HK-2 (cell line): ENCODE data around the gene FGFR3.
"Not testable (repeated sequence)": the region's sequence is repeated elsewhere in the genome, so short reads cannot be mapped to it uniquely, and the experiment has no call there.

Experiments
- DNase-seq: peaks from one replicate; pipeline ENCODE4 v3.0.0-alpha.2; 2018; ENCODE audit not compliant: unreplicated experiment

FGFR3 gene

GRCh38 chr4:1815997-1816860 lies 23.1 kb downstream of the FGFR3 start:
- no peak for DNase-seq

DNA sequence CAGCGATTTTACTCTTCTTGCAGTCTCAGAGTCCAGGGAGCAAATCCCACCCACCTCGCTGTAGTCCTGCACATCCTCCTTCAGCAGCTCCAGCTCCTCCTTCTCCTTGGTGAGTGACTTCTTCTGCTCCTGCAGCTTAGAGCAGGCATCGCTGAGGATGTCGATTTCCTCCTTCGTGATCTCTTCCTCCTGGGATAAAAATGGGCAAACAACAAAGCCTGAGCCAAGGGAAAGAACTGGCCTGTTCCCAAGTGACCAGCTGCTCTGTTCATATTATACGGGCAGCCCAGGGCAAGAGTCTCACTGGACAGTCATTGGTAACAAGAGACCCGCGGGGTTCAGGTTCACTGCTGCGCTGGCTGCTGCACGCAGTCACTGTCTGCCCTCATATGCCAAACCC lies 26.2 kb downstream of the FGFR3 start:
- DNase-seq, result no peak

DNA sequence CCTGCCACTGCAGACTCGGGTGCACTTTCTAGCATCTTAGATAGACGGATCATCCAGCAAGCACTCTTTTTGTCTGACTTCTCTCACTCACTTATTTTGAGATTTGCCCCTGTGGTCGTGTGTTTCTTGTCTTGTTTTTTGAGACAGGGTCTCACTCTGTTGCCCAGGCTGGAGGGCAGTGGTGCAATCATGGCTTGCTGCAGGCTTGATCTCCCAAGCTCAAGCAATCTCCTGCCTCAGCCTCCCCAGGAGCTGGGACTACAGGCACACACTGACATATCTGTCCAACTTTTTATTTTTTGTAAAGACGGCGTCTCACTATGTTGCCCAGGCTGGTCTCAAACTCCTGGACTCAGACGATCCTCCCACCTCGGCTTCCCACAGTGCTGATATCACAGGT lies 26.7 kb downstream of the FGFR3 start:
- DNase-seq, result no peak

DNA sequence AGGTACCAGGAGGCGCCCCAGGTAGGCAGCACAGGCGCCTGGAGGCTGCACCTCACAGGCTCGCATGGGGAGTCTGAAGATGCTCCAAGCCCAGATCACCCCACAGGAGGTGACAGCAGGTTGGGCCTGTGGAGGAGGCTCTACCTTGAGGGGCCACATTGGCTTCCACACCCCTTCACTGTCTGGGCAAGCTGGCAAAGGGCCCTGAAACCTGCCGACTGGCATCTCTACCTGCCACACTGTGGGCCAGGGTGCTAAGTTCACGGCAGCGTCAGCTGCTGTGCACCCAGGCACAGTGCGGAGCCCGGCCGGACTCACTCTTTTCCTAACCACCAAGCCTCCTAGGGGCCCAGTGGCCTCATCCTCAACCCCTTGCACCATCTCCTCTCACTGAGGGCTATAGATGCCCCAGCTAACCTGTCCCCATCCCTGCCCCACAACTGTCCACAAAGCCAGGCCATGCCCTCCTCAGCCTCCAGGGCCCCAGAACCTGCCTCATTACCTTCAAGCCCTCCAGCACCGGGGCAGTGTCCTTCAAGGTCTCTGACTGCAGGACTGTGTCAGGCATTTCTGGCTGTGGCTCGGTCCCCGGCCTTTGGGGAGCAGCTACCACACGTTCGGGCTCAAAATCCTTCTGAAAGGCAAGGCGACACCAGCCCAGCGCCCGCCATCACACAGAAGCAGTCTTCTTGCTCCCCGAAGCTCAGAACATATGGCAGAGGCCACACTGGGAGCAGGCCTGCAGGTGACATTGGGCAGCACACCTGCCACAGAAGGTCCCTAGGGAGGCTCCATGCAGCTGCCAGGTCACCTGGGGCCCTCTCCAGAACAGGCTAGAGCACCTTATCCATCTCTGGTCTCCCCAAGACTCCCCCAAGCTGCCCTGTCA lies 28.8 kb downstream of the FGFR3 start:
- DNase-seq, result no peak

DNA sequence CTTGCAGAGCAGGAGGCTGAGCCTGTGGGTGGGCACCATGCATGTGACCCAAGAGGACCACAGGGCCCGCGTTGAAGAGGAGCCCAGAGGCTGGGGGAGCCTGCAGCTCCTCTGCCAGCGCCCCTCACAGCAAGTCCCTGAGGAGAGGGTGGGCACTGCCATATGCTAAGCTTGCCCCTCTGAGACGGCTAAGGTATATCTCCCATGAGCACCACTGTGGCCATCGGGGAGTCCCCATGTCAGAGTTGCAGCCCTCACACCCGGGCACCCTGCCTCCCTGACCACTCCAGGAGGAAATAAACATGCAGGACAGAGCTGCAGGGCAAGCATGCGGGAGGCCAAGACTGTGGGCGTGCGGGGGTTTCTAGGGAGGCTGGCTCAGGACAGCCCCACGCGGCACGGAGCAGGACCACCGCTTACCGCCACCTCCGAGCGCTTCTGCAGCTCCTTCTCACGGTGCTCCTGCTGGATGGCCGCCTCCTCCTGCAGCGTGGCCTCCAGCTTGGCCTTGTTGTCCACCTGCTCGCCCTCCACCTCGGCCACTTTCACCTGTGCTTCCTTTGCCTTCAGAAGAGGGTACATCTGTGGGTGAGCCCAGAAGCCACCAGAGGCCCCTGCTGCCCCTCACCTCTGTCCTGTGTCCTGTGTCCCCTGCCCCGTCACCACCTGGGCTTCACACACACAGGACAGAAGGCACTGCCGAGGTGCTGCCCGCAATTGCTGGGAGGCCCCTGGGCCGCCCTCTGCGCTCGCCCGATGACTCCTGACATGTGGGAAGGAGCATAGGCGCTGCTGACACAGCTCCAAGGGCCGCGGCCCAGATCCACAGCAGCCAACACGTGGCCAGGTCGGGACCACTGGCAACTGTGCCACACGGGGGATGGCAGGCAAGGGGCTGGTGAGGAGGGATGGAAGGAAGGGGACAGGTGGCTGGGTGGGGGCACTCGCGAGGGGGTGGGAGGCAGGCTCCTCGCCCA lies 29.8 kb downstream of the FGFR3 start:
- no peak for DNase-seq

GRCh38 chr4:1823545-1823932 lies 30.4 kb downstream of the FGFR3 start:
- no peak for DNase-seq

DNA sequence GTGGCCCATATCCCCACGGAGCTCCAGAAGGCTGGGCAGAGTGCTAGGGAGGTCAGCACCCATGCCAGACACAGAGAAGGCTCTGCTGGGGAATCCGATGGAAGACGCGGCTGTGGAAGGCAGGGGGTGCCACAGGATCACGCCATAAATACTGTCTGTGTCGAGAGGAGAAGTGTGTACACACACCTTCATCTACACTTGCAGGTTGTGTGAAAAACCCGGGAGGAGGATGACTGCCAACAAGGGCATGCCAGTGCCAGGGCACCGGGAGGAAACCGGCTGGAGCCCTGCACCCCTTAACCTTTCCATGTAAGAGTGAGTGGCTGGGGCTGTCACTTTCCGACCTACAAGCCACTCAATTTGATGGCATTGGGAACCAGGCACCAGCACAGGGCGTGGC lies 31.7 kb downstream of the FGFR3 start:
- no peak for DNase-seq

GRCh38 chr4:1825326-1825725 lies 32.2 kb downstream of the FGFR3 start:
- no peak for DNase-seq

DNA sequence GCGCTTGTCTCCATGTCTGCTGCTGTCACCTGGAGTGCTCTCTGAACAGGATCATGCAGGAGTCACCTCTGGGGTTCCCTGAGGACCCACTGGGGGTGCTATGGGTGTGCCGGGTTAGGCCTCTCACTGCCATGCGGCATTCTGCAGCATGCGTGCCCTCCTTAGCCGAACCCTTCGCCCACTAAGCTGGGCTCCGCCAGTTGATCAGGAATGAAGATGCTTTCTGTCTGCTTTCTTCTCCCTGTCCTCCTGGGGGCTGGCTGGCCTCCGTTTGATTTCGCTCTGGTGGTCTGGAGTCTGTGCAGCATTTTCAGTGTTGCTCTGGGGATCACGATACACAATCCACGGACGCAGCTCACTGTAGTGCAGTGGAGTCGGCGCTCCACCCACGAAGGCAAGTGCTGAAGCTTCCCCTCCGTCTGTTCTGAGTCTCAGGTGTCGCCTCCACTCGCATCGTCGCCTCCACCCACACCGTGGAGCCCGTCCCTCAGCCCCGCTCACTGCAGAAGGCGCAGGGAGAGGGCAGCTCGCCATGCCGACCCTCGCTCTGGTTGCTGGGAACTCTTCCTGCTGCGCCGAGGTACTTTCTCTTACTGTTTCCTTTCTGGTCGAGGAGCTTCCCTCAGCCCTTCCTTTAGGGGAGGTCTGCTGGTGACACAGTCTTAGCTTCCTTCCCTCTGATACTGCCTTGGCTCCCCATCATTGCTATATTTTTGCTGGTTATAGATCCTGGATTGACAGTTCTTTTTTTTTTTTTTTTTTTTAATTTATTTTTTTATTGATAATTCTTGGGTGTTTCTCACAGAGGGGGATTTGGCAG lies 33.6 kb downstream of the FGFR3 start:
- no peak for DNase-seq

- DNase-seq, result no peak
These were observed 37.1 kb downstream of the FGFR3 start for GRCh38 chr4:1830234-1830633.

GRCh38 chr4:1830642-1831228 lies 37.6 kb downstream of the FGFR3 start:
- DNase-seq, result no peak

DNA sequence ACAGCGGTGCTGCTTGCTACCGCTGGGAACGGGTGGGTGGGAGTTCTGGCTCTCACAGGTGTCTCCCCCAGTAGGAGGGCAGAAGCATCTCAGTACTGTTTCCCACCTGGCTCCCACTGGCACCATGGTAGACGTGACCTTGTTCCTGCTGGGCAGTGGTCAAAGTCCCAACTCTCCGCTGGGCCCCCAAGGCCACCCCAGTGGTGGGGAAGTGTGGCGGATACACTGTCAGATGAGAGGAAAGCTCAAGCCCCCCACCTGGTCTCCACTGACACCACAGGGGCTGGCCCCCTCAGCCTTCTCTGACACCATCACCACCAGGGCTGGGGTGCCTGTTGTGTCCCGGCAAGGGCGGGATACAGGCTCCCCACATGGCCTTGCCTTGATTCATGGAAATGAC lies 38.2 kb downstream of the FGFR3 start:
- DNase-seq, result no peak

DNA sequence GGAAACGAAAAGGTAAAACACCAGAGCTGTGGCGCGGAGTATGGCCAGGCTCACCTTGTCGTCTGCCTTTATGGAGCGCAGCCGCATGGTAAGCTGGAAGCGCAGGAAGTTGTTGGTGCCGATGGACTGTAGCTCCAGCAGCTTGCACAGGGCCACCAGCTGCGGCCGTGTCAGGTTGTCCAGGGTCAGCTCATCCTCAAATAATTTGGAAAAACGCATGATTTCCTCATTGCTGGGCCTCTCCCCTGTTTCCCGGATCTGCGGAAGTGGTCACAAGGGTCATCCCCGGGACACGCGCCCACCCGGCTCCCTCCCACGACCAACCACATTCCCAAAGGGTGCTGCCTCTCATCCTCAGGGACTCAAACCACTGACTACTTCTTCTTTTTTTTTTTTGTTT lies 39.6 kb downstream of the FGFR3 start:
- no peak for DNase-seq

DNA sequence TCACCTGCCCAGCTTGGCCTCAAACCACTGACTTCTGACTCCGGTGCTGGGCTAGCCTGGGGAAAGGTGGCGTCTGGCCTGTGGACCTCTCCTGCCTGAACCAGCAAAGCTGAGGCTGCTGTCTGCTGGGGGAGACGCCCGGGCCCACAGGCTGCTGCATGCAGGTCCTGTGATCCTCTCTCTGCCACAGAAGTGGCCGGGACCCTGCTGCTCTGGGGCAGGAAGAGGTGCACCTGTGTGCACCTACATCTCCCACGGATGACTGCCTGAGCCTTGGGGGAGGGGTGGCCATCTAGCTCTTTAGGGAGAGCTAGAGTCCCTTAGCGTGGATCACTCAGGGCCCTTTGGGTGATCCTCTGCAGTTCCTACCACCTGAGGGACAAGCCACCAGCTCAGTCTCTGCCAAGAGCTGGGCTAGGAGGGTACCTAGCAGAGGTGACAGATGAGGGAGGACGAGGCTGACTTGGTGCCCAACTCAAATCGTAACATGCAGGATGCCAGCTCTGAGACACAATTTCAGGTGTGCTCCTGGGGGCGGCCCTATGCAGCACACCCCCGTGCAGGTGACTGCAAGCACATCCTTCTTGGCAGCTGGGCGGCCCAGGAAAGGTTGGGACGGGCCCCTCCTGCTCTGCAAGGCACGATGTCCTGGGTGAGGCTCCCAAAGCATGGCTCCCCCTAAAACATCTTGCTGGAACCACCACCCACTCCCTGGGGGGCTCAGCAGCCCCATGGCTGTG lies 40.4 kb downstream of the FGFR3 start:
- no peak for DNase-seq

DNA sequence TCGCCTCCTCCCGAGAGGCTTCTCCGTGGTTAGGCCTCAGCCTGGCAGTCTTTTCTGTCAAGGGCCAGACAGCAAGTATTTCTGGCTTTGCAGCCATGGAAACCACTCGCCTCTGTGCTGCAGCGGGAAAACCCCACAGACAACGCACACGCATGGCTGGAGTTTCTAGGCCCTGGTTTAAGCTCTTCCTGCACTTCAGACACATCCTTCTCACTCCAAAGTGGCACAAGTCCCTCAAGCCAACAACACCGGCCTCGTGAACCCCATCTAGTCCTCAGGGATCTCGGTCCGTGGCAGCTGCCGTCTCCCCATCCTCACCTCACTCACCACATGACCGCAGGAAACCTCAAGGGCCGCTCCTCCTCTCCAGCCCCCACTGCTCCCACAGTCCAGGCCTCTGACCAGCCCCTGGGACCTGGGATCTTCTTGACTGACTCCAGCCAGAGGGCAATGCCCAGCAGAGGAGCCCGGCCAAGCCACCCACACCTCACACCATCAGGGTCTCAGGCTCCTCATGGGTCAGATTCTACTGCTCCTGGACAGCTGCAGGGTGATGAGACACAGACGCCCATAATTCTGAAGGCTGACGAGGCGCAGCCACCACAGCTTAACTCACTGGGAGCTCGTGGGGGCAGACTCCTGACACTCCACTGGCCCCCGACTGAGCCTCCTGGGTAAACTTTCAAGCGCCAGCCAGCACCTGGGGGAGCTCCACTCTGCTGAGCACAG lies 41.1 kb downstream of the FGFR3 start:
- peak; percentile 52 for DNase-seq

- DNase-seq, result not testable (repeated sequence)
These were observed 42.7 kb downstream of the FGFR3 start for GRCh38 chr4:1835836-1836235.

- DNase-seq, result no peak
These were observed 43.6 kb downstream of the FGFR3 start for GRCh38 chr4:1836650-1837049.

DNA sequence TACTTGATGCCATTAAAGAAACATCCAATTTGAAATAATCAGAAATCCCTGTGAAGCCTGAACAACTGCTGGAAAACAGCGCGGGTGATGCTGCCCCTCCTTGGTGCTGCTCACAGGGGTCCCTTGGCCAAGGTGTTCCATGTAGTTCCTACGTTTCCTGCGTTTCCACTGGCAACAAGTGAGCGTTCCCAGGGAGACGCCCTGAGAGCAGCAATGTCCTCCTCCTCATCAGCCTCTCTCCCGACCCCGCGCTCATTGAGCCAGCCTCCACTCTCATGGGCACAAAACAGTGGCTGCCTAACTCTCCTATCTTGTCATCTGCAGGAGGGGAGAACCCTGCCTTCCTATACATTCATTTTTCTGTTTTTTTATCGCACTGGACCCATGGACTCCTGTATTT lies 44.0 kb downstream of the FGFR3 start:
- no peak for DNase-seq

DNA sequence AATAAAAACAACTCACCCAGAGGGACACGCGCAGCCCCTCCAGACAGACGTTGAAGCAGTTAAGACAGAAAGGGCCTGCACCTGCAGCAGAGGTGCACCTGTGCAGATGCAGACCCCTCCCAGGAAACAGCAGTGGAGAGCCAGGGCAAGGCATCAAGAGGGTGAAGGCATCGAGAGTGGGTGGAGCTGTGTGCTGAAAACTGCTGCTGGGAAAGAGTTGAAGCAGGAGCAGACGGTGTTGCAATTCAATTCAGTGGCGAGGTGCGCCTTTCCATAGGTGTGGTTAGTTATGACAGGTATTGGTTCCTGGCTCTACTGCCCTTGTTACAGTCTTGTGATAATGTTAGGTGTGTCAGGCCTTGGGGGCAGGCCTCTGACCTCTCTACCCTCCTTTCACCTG lies 46.2 kb downstream of the FGFR3 start:
- DNase-seq, result no peak
